Myocyte (in vitro differentiated cells): ENCODE results near the gene MS4A8. TPM values are rescaled to one million over a fixed set of nuclear protein-coding genes. Genes with fewer than 3 reads are reported as not detected.
"Not testable (repeated sequence)": the region's sequence is repeated elsewhere in the genome, so short reads cannot be mapped to it uniquely, and the experiment has no call there.

Experiments used
- DNase-seq: peaks from one replicate; pipeline ENCODE4 v3.0.0-alpha.2; 2012; ENCODE audit warnings: low read depth
- polyA plus RNA-seq: library from polyadenylated mRNA; unstranded; fragments of >200 nt; gene quantifications from one replicate; pipeline ENCODE4 v1.2.1, GENCODE V29; 2012; ENCODE audit warnings: missing spikeins
- total RNA-seq: library from RNA; depleted of rRNA; stranded (reverse); fragments of >200 nt; gene quantifications from 2 replicates; pipeline ENCODE4 v1.2.3, GENCODE V29; 2014

Gene MS4A8, protein sequence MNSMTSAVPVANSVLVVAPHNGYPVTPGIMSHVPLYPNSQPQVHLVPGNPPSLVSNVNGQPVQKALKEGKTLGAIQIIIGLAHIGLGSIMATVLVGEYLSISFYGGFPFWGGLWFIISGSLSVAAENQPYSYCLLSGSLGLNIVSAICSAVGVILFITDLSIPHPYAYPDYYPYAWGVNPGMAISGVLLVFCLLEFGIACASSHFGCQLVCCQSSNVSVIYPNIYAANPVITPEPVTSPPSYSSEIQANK
- not detected in 2 replicates for total RNA-seq
- not detected for polyA plus RNA-seq

DNA sequence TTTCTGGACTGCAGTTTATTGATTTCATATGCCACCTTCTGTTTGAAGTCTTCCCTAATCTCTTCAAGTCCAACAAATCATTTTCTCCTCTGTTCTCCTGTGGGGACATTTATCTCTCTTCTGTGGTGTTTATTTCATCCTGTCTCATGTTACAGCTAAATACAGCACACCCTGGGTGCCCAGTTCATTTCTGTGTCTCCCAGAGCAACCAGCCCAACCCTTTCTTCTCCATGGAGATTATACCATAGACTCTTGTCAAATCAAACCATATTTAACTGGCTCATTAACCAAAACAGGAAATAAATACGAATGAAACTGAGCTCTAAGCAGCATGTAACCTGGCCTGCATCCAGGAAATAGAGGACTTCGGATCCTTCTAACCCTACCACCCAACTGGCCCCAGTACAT, at the start of gene MS4A8:
MS4A8 (plus strand) TSS at position 329 of the 408 bp plus-strand sequence. CDS start 1,249 bp downstream, outside the sequence.
- peak; percentile 28 for DNase-seq

DNA sequence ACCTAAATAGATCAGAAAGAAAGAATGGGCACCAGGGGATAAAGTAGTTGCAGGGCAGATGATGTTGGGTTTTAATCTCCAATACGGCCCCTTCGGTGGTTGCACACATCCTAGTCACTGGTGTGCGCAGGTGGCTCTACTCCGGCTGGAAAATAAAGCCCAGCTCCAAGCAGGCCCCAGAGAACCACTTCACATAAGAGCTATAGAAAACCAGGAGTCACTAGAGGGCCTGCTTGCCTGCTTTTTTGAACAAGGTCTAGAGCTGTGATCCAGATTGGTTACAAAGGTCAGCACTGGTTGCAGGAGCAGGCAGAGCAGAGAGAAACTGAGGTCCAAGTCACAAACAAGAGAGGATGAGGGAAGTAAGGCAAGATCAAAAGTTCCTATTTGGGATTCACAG, 41.5 kb upstream of the MS4A8 start:
- no peak for DNase-seq

DNA sequence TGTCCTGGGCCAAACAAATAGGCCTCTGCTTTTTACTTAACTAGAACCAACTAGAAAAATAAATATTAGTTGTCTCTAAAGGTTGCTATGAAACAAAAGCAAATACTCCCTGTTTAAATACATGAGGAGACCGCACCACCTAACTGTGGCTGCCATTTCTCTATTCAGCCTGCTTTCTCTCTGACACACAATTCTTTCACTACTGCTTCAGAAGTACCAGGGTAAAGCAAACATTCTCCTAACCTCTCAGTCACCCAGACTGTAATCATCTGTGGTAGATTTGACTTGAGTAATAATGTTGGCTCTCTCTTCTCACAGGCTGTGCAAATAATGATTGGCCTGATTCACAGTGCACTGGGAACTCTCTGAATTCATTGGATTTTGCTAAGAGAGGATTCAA, 41.0 kb upstream of the MS4A8 start:
- no peak for DNase-seq

DNA sequence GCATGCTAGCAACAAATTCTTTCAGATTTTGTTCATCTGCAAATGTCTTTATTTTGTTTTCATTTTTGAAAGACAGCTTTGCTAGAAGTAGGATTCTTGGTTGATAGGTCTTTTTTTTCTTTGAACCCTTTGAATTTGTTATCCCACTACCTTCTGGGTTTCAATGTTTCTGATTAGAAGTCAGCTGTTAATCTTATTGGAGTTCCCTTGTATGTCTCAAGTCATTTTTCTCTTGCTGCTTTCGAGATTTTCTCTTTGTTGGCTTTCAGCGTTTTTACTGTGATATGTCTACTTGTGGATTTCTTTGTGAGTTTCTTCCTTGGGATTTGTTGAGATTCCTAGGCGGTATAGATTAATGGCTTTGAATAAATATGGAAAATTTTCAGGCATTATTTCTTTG, 27.2 kb upstream of the MS4A8 start:
- DNase-seq: no peak

DNA sequence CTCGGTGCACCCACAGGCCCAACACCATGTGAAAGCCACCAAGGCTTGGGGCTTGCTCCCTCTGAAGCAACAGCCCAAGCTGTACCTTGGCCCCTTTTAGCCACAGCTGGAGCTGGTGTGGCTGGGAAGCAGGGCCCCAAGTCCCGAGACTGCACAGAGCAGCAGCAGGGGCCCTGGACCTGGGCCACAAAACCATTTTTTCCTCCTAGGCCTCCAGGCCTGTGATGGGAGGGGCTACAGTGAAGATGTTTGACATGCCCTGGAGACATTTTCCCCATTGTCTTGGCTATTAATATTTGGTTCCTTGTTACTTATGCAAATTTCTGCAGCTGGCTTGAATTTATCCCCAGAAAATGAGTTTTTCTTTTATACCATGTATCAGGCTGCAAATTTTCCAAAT, 21.2 kb upstream of the MS4A8 start:
- DNase-seq: not testable (repeated sequence)

DNA sequence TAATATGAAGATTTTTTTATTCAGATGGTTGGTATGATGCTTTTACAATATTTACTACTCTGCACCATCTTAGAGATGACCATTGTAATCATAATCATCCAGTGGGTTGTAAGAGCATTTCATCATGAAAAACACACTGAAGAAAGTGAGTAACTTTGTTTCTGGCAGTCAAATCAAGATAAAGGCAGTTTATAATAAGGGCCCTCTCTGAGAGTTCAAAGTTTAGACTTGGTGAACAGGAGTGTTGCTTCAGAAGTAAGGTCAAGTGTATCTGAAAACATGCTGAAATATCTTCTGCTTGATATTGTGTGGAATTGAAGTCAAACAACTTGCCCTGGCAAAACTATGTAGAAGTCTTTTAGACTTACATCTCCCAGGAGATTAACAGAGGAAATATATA, 19.5 kb upstream of the MS4A8 start:
- DNase-seq: no peak

DNA sequence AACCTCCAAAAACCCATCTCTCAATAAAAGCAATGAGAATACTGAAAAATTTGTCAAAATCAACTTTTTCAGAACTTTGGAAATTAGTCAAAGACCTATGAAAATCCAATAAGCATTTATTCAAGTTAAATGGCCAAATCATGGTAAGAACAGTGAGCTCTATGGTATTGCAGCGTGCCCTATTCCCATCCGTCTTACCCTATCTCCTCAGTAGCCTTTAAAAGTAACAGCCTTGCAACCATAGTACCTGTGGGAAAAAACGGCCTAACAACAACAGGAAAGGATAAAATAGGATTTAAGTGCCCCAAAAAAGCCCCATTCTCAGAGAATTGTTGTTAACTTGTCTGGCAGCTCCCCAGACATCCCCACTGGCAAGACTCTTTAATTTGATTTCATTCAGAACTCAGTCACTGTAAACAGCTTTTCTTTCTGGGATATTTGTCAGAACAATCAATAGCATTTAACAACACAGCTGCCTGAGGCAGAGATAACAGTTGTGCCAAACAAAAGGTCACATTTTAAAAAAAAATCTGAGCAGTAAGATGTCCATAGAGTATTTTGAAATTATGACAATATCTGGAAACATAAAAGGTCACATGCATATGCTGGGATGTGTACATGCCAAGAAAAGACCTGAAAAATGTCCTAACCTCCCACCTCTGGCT, 18.8 kb upstream of the MS4A8 start:
- DNase-seq: no peak

DNA sequence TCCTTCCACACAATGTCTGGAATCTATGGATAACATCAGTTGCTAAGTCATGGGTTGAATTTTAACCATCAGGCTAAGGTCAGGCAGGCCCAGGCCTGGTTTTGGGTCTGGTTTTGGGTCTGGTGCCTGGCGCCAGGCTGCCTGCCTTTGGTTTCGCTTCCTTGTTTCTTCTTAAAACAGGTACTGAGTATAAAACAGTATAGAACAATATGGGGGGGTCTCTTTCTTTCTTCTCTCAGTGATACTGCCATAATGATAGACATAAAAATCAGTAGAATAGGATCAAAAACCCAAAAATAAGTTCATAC, 14.9 kb upstream of the MS4A8 start:
- not testable (repeated sequence) for DNase-seq

DNA sequence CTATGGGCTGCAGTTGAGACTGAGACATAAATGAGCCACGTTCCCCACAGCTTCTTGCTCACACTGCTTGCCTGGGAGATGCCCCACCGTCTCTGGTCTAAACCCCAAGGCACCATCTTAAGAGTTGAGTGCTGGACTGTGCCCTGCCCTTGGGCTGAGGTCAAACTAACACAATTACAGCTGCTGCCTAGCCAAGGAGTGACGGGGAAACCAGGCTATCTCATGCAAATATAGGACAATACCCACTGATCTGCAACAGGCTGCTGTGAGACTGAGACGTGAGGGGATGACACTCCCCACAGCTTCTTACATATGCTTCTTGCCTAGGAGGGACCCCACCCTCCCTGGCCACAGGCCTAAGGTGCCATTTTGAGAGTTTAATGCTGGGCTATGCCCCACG, 7.8 kb upstream of the MS4A8 start:
- DNase-seq: no peak

DNA sequence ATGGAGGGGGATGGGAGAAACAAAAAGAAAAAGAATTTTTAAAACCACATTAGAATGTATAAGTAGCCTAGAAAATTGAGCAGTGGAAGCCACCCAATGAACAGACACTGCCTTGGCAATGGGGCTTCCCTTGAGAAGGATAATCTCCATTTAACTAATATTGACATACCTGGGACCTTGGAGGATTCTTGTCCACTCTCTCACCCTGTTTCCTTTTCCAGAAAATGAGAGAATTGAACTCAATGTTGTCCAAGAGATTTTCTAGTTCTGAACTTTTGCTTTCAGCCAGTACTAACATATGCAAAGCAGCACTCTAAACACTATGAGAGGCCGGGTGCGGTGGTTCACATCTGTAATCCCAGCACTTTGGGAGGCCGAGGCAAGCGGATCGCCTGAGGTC, 524 bp downstream of the MS4A8 start:
- no peak for DNase-seq

DNA sequence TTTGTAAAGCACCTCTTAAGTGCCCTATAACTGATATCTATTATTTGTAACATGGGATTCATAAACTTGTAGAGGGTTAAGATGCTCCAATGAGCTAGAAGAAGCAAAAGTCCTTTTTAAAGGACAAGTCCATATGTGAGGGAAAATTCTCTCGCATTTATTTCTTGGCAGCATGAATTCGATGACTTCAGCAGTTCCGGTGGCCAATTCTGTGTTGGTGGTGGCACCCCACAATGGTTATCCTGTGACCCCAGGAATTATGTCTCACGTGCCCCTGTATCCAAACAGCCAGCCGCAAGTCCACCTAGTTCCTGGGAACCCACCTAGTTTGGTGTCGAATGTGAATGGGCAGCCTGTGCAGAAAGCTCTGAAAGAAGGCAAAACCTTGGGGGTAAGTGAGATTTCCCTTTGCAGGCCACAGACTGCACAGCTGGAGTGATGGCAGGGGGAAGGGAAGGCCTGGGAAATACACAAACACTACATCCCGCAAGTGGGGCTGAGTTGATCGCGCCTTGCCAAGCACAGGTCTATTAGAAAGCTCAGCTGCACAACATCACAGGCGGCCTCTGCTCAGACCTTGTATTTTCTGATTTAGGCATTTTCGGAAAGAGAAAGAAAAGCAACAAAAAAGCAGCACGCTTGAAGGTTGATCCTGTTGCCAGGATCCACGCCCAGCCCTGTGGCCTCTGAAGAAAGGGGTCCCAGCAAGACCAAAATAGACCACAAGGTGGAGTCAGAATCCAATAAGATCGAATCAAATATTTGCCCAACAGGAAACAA, 1.5 kb downstream of the MS4A8 start:
- peak; percentile 21 for DNase-seq

DNA sequence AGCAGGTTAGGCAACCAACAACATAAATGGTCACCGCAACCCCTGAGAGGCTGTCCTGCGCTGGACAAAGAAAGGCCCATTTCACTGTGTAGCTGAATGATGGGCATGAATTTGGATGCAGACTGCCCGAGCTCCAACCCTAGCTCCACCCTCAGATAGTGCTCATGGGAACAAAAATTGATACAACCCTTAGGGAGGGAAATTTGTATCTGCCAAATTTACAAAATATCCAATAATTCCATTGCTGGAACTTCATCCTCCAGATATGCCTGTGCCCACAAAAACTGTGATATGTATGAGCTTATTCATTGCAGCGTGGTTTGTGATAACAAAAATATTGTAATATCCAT, 2.0 kb downstream of the MS4A8 start:
- no peak for DNase-seq

DNA sequence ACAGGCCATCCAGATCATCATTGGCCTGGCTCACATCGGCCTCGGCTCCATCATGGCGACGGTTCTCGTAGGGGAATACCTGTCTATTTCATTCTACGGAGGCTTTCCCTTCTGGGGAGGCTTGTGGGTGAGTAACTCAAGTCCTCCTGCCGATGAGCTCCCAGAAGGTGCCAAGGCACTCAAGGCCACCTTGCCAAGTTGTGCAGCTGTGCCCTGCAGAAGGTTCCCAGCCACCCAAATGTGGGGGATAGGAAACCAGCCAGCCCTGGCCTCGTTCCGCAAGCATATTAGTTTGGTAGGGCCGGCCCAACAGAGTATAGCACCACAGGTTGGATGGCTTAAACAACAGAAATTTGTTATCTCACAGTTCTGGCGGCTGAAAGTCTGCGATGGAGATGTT, 4.0 kb downstream of the MS4A8 start:
- no peak for DNase-seq

DNA sequence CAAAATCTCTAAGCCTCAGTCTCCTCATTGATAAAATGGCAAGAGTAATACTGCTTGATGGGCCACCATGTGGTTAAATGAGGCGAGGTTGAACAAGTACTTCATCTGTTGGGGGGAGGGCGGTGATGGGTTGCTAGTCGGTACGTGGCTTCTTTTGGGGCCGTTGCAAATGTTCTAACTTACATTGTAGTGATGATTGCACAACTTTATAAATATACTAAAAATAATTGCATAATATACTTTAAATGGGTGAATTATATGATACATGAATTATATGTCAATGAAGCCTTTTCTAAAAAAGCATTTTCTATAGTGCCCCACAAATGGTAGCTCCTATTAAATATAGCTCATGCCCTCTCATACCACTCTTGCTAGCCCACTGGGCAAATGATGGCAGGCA, 6.5 kb downstream of the MS4A8 start:
- no peak for DNase-seq

DNA sequence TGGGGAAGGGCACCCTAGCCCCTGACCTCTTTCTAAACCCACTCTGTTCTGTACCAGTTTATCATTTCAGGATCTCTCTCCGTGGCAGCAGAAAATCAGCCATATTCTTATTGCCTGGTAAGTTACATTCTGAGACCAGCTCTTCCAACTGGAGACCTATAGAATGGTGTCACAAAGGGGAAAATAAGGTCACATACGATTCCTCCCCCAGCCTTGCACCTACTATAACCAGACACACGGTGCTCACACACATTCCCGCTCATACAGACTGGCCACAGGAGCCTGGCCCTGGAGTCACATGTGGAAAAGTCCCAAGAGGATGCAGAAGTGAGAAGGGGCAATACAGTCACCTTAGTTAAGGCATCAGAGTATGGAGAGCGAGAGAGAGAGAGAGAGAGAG, 7.5 kb downstream of the MS4A8 start:
- no peak for DNase-seq

DNA sequence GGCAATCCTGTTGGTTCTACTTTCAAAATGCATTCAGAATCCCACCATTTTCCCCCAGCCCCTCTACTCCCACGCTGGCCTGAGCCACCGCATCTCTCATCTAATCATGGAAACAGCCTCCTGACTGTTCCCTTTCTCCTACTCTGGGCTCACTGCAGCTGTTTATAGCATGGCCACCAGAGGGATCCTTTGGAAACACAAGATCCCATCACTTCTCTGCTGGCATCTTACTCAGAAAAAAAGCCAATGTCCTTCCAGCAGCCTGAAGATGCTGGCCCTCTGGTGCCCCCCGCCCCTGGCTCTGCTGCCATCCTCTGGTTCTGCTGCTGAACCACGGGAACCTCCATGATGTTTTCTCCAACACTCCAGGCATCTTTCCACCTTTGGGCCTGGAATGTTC, 11.1 kb downstream of the MS4A8 start:
- peak; percentile 9 for DNase-seq

DNA sequence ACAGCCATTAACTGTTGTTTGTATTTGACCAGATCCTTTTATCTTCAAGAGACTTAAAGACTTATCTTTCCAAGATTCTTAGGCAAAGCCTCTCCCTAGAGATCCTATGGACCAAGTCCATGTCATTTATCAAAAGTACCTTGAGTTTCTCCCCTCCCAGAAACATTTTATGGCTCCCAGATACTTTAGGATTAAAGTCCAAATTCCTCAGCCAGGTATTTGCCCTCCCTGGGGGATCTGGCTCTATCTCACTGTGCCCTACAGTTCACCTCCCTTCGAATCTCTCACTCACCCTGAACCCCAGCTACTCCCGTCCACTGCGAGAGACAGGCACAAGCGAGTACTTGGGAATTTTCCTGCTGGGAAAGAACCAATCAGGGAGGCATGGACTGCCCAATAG, 11.9 kb downstream of the MS4A8 start:
- no peak for DNase-seq

DNA sequence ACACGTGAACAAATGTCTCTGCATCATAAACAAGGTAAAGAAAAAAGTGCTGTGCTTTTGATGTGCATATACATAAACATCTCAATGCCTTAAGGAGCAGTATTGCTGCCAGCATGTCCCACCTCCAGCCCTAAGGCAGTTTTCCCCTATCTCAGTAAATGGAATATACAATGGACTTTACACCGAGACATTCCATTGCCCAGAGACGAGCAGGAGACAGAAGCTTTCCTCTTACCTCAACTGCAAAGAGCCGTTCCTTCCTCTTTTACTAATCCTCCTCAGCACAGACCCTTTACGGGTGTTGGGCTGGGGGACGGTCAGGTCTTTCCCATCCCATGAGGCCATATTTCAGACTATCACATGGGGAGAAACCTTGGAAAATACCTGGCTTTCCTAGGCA, 14.0 kb downstream of the MS4A8 start:
- DNase-seq: not testable (repeated sequence)

DNA sequence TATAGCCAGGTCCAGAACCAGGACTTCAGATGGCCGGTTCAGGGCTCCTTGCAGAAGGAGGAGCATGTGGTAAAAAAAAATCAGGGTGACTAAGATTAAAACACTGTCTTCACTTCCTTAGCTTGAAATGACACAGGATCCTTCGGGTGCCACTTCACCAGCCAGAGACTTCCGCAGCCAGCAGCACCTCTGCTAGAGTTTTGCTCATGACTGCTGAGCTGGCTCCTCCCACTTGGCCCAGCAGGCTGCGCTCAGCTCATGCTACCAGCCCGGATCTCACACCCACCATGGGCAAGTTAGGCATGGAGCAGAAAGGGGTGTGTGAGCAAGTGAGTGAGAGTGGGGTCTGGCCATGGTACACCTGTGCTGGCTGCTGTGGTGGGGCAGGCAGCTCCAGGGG, 18.5 kb downstream of the MS4A8 start:
- no peak for DNase-seq

DNA sequence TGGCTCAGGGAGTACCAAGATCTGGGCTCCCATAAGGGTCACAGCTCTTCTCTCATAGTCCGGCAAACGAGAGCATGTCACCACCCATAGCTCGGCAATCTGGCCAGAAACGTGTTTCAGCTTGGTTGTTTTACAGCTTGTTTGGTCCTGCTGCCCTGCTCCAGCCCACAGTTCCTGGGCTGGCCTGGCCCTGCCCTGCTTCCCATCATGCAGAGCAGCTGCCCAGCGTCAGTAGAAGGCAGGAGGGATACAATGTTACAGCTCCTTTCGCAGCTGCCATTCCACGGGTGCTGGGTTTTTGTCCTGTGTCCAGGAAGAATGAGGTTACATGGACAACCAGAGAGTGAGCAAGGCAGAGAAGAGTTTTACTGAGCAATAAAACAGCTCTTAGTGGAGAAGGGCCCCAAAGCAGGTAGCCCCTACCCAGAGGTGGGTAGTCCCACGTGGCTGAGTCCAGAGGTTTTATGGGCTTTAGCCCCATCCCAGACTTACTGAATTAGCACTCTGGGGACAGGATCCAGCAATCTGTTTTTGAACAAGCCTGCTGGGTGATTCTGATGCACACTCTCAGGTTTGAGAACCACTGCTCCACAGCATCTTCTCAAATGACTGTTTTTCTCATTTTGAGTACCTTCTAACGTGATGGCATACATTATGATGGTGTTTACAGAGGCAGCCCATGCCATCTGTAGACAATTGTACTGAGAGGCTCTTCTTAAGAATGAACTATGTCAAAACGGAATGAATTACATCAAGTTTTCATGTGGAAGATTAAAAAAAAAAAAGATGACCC, 19.3 kb downstream of the MS4A8 start:
- no peak for DNase-seq

DNA sequence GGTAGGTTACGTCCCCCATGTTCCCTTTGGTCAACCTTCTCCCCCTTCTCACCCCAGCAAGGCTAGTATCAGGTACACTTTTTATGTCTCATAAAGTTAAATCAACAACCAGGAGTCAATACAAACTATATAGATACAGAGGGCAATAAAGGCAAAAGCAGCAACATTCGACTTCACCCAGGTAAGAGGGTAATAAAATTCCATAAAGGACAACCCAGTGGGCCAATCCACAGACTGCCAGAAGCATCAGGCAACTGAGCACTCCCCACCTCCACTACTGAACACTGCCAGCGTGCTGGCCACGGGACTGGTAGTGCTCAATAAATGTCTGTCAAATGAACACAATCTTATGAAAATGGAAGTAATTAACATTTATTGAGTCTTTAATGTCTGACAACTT, 20.0 kb downstream of the MS4A8 start:
- DNase-seq: no peak

DNA sequence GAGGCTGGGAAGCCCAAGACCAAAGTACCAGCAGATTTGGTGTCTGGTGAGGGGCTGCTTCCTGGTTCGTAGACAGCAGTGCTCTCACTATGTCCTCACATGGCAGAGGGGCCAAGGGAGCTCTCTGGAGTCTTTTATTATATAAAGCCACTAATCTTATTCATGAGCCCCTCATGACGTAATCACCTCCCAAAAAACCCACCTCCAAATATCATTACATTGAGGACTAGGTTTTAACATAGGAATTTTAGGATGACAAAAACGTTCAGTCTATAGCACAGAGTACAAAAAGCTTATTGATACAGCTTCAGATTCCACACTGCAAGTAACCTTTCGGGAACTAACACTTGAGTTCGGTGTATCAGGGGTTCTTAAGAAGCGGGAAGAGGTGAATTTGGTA, 21.0 kb downstream of the MS4A8 start:
- DNase-seq: no peak
